K562 (cell line): ENCODE measurements around the gene TFB2M. TPM values are rescaled to one million over a fixed set of nuclear protein-coding genes. Genes with fewer than 3 reads are reported as not detected.

Experiments used
- ATAC-seq: fragments of 200-7000 bp; cut with Tn5 transposase; 3 replicates; pipeline ENCODE4 v1.9.1; 2020; ENCODE audit warnings: moderate library complexity
- BruUV-seq: library from RNA; stranded (reverse); fragments of 400-500 nt; replicated peaks from 2 replicates; lab custom pipeline; 2021; lab: Mats Ljungman, UMichigan
- CTCF ChIA-PET: fragments of 300-600 bp; formaldehyde crosslinking; extraction: SDS; loops from one replicate; lab custom pipeline; 2021; ENCODE audit warnings: low intra/inter-chr PET ratio; lab: Yijun Ruan, JAX
- POLR2A ChIA-PET: fragments of 300-600, 350-650 bp; sonication (Branson Sonifier 250); formaldehyde crosslinking; extraction: SDS; loops from one replicate; lab custom pipeline; 2021; ENCODE audit warnings: antibody characterized with exemption, inconsistent platforms; lab: Yijun Ruan, JAX
- DNase-seq, 4 experiments: peaks; one replicate each; pipeline versions ENCODE4 v3.0.0 to v3.0.0-alpha.2; 2011 to 2018; ENCODE audit warnings: low spot score in 3 of 4, mixed read lengths in 3 of 4; ENCODE audit errors: extremely low read depth in 1 of 4
- FAIRE-seq: peaks from 2 replicates; lab custom pipeline; 2011; peaks lifted over from hg19 to GRCh38; lab: Jason Lieb, UNC
- H2AFZ ChIP-seq: 2 replicates; pipeline ENCODE4 v1.6.0; 2011; ENCODE audit warnings: low read depth, low read length, control low read depth, inconsistent platforms
- H3K27ac ChIP-seq: fragments of 200-600 bp; 3 replicates; pipeline ENCODE4 v1.8.0; 2011; ENCODE audit warnings: low read depth, mild to moderate bottlenecking, control low read depth, inconsistent platforms, low read length, moderate library complexity, mixed read lengths; ENCODE audit errors: extremely low read depth
- H3K27me3 ChIP-seq, 2 experiments: fragments of 300-600 bp in 1 of 2; 2 replicates in 1 of 2; 3 replicates in 1 of 2; pipeline versions ENCODE4 v1.6.0 to v1.8.0; 2011; ENCODE audit warnings: inconsistent platforms in 2 of 2, low read length in 2 of 2, mild to moderate bottlenecking in 1 of 2, mixed read lengths in 1 of 2, moderate library complexity in 1 of 2; ENCODE audit not compliant: control insufficient read depth in 2 of 2, insufficient read depth in 2 of 2
- H3K36me3 ChIP-seq: fragments of 300-600 bp; 3 replicates; pipeline ENCODE4 v1.8.0; 2011; ENCODE audit warnings: mild to moderate bottlenecking, low read length, inconsistent platforms; ENCODE audit not compliant: control insufficient read depth, insufficient read depth
- H3K4me1 ChIP-seq, 2 experiments: fragments of 200-600 bp in 1 of 2; replicated peaks in 1 of 2; 2 replicates in 1 of 2; 3 replicates in 1 of 2; pipeline versions ENCODE4 v1.5.1 to v1.8.0; 2011; ENCODE audit warnings: inconsistent platforms in 2 of 2, low read length in 2 of 2, mild to moderate bottlenecking in 1 of 2, mixed read lengths in 1 of 2, moderate library complexity in 1 of 2; ENCODE audit not compliant: control insufficient read depth in 2 of 2, insufficient read depth in 2 of 2
- H3K4me2 ChIP-seq: 2 replicates; pipeline ENCODE4 v1.6.1; 2011; ENCODE audit warnings: low read length, control low read depth, inconsistent platforms, mixed read lengths; ENCODE audit not compliant: insufficient read depth
- H3K4me3 ChIP-seq: fragments of 200-600 bp; sonication (generic), shearing (Covaris generic); 2 replicates; pipeline ENCODE4 v1.5.1; 2016; ENCODE audit warnings: control low read depth, inconsistent platforms
- H3K79me2 ChIP-seq: fragments of 200-600 bp; 3 replicates; pipeline ENCODE4 v1.8.0; 2011; ENCODE audit warnings: low read length, inconsistent platforms; ENCODE audit not compliant: control insufficient read depth, insufficient read depth
- H3K9ac ChIP-seq, 2 experiments: 2 replicates each; pipeline versions ENCODE4 v1.6.0 to v1.6.1; 2011; ENCODE audit warnings: low read depth in 2 of 2, low read length in 2 of 2, control low read depth in 1 of 2, inconsistent platforms in 1 of 2, mild to moderate bottlenecking in 1 of 2, mixed read lengths in 1 of 2; ENCODE audit not compliant: insufficient read depth in 1 of 2
- H3K9me1 ChIP-seq: one replicate; pipeline ENCODE4 v1.6.0; 2011; ENCODE audit warnings: inconsistent platforms, mild to moderate bottlenecking, low read length, moderate library complexity; ENCODE audit not compliant: control insufficient read depth, insufficient read depth
- H3K9me3 ChIP-seq: replicated peaks from 2 replicates; pipeline ENCODE4 v1.5.1; 2011; ENCODE audit warnings: low read depth, low read length, inconsistent platforms; ENCODE audit not compliant: control insufficient read depth, insufficient read depth
- H4K20me1 ChIP-seq: replicated peaks from 2 replicates; pipeline ENCODE4 v1.6.1; 2011; ENCODE audit warnings: low read length, inconsistent platforms, mixed read lengths; ENCODE audit not compliant: control insufficient read depth, insufficient read depth
- FOSL1 ChIP-seq: fragments of 200-800 bp; sonication (Bioruptor generic); conservative IDR thresholded peaks from 2 replicates; pipeline ENCODE4 v1.6.1; 2016; ENCODE audit warnings: missing genetic modification characterization, missing compliant biosample characterization
- MAZ ChIP-seq, 2 experiments: fragments of 450-650 bp in 1 of 2; sonication (generic) in 1 of 2; formaldehyde crosslinking; IDR thresholded peaks in 1 of 2; conservative IDR thresholded peaks in 1 of 2; 2 replicates each; pipeline versions ENCODE4 v1.4.0 to v1.5.0; 2020; ENCODE audit warnings: mild to moderate bottlenecking in 1 of 2, missing genetic modification reagents in 1 of 2
- POU5F1 ChIP-seq: fragments of 150-350 bp; IDR thresholded peaks from 2 replicates; pipeline ENCODE4 v1.6.1; 2014; ENCODE audit warnings: borderline replicate concordance, low read length, low read depth, mild to moderate bottlenecking; ENCODE audit not compliant: partially characterized antibody
- PREB ChIP-seq: sonication (generic); formaldehyde crosslinking; IDR thresholded peaks from 2 replicates; pipeline ENCODE4 v1.8.1; 2023; ENCODE audit warnings: mild to moderate bottlenecking, missing genetic modification reagents
- RAD21 ChIP-seq, 2 experiments: fragments of 250-450 bp in 1 of 2; fragments of 450-650 bp in 1 of 2; sonication (Bioruptor Pico) in 1 of 2; formaldehyde crosslinking in 1 of 2; IDR thresholded peaks in 1 of 2; conservative IDR thresholded peaks in 1 of 2; 2 replicates each; pipeline versions ENCODE4 v1.4.0 to v1.8.0; 2020 to 2022; ENCODE audit warnings: mild to moderate bottlenecking in 2 of 2, moderate library complexity in 1 of 2
- REST ChIP-seq, 2 experiments: fragments of 450-650 bp; formaldehyde crosslinking in 1 of 2; IDR thresholded peaks; 2 replicates each; pipeline versions ENCODE4 v1.4.0 to v1.6.1; 2014 to 2020; ENCODE audit warnings: mild to moderate bottlenecking in 2 of 2, borderline replicate concordance in 1 of 2, low read depth in 1 of 2
- ZBTB17 ChIP-seq: fragments of 450-650 bp; formaldehyde crosslinking; IDR thresholded peaks from 2 replicates; pipeline ENCODE4 v1.4.0; 2020; ENCODE audit warnings: mild to moderate bottlenecking
- ZNF639 ChIP-seq, 2 experiments: fragments of 200-800 bp in 1 of 2; sonication (Bioruptor generic) in 1 of 2; sonication (generic) in 1 of 2; formaldehyde crosslinking in 1 of 2; IDR thresholded peaks in 1 of 2; conservative IDR thresholded peaks in 1 of 2; 2 replicates each; pipeline versions ENCODE4 v1.5.0 to v1.6.1; 2016 to 2020; ENCODE audit warnings: missing compliant biosample characterization in 1 of 2, missing genetic modification characterization in 1 of 2, missing genetic modification reagents in 1 of 2
- WGBS: fragments of 100-300 bp; shearing (Covaris generic); methylation state at CpG from one replicate; pipeline ENCODE4 v1.1.6; 2016; ENCODE audit warnings: low coverage, mixed read lengths; ENCODE audit not compliant: insufficient coverage; ENCODE audit errors: missing lambda C conversion rate; 5-methylcytosine and 5-hydroxymethylcytosine counted together
- in situ Hi-C: fragments of 300-500 bp; cut with MboI; formaldehyde crosslinking; loops from 4 replicates; pipeline ENCODE4 v1.15.0; 2018; ENCODE audit warnings: inconsistent platforms, mixed read lengths
- intact Hi-C: fragments of 100-400 bp; cut with micrococcal nuclease; formaldehyde crosslinking; loops from 2 replicates; pipeline ENCODE4 v1.14.2; 2022
- polyA plus RNA-seq, 8 experiments: library from polyadenylated mRNA; depleted of rRNA in 4 of 8; stranded (reverse) in 5 of 8; unstranded in 3 of 8; fragments of >200 nt; fragmentation: Nextera tagmentation in 2 of 8; fragmentation: Illumina TruSeq in 1 of 8; extraction: Ambion mirVana in 2 of 8; extraction: Trizol in 1 of 8; gene quantifications; 2 replicates each; pipeline versions ENCODE4 v1.2.1 to v1.2.3, GENCODE V29; 2011 to 2014; ENCODE audit warnings: inconsistent platforms in 1 of 8, missing spikeins in 1 of 8
- total RNA-seq, 7 experiments: library from RNA; depleted of rRNA in 6 of 7; stranded (reverse); fragments of >200 nt in 6 of 7; fragmentation: Illumina TruSeq in 2 of 7; extraction: Trizol in 2 of 7; gene quantifications; 2 replicates each; pipeline versions ENCODE4 v1.2.1 to v1.2.3, GENCODE V29; 2011 to 2021; ENCODE audit warnings: low replicate concordance in 1 of 7

Gene TFB2M
- total and polyA plus RNA-seq, 9 of the 15 experiments (the other 6 are each of a cell fraction or from before 2014, with no cell fraction given), result 55.1 to 162 (median 70.6) TPM

GRCh38 chr1:246497331-246497915 is 68.6 kb downstream of the TFB2M start:
- FAIRE-seq (peak; percentile 83), DNase-seq (peak; percentile 62 to 84 (median 67)), ATAC-seq (peak; percentile 45)
- Histone ChIP-seq H3K9me3 (no peaks in the 10 kb centered on the region), H3K9me1 (no peaks in the 10 kb centered on the region), H4K20me1 (no peaks in the 10 kb centered on the region), H3K36me3 (no peaks in the 10 kb centered on the region), H3K27ac (no peak overlapping the region), H3K27me3 (no peaks in the 10 kb centered on the region), H3K4me3 (no peak overlapping the region), H3K79me2 (peaks cover 1% of the 10 kb centered on the region; the same call in 1 of the 3 replicates), H3K4me1 (peaks cover 0 to 2% of the 10 kb centered on the region in 2 experiments; a peak in 2 of 5 replicates), H3K9ac (no peak overlapping the region), H3K4me2 (no peak overlapping the region), H2AFZ (no peak overlapping the region)
- POLR2A ChIA-PET, result interaction anchor here (1.0 kb wide), 1 partner anchor 331 kb away, joined by 3 read pairs; no protein-coding TSS in a partner anchor
- 46% methylated on average over 2 of the region's 2 CpGs for WGBS
- CTCF ChIA-PET, result interaction anchor here (0.6 to 2.6 kb wide), 9 partner anchors 9 to 989 kb away, joined by 3 to 13 read pairs (median 4); no protein-coding TSS in a partner anchor
- intact Hi-C loops, result loop anchor here (1.0 kb wide), 2 partner anchors 202 to 257 kb away; no protein-coding TSS in a partner anchor
- in situ Hi-C loops, result loop anchor here (5.0 kb wide), 1 partner anchor 200 kb away; no protein-coding TSS in a partner anchor
- BruUV-seq, result no TSS peak
- TF ChIP-seq ZNF639 (CRISPR knock-in tag; conservative IDR thresholded peaks at IDR 0.05 in 1 of 2, IDR thresholded peaks at IDR 0.05 in 1 of 2), result no peak
- TF ChIP-seq PREB (CRISPR knock-in tag), result no peak
- no peak for TF ChIP-seq POU5F1
- TF ChIP-seq ZBTB17 (CRISPR knock-in tag), result no peak
- peak; percentile 79; the same call in 1 of the 2 replicates for TF ChIP-seq REST (IDR thresholded peaks at IDR 0.05; ENCODE audit: borderline replicate concordance)
- TF ChIP-seq REST (CRISPR knock-in tag; IDR thresholded peaks at IDR 0.05; ENCODE audit: low read depth), result no peak
- TF ChIP-seq FOSL1, result peak; percentile 26; the same call in 1 of the 2 replicates
- 0 out of 4 replicates have a peak, but pooled peaks of 1 of the 2 experiments have one; percentile 14 for TF ChIP-seq MAZ (CRISPR knock-in tag; conservative IDR thresholded peaks at IDR 0.05 in 1 of 2, IDR thresholded peaks at IDR 0.05 in 1 of 2)
- TF ChIP-seq RAD21 (CRISPR knock-in tag; conservative IDR thresholded peaks at IDR 0.05 in 1 of 2, IDR thresholded peaks at IDR 0.05 in 1 of 2), result peak; percentile 84 to 92
